ENCODE results near the gene EPHB4. TPM values are rescaled to one million over a fixed set of nuclear protein-coding genes. Genes with fewer than 3 reads are reported as not detected.

EPHB4 gene
- total RNA-seq, 2 donors from 2014 or later = 106 to 117 TPM

DNA sequence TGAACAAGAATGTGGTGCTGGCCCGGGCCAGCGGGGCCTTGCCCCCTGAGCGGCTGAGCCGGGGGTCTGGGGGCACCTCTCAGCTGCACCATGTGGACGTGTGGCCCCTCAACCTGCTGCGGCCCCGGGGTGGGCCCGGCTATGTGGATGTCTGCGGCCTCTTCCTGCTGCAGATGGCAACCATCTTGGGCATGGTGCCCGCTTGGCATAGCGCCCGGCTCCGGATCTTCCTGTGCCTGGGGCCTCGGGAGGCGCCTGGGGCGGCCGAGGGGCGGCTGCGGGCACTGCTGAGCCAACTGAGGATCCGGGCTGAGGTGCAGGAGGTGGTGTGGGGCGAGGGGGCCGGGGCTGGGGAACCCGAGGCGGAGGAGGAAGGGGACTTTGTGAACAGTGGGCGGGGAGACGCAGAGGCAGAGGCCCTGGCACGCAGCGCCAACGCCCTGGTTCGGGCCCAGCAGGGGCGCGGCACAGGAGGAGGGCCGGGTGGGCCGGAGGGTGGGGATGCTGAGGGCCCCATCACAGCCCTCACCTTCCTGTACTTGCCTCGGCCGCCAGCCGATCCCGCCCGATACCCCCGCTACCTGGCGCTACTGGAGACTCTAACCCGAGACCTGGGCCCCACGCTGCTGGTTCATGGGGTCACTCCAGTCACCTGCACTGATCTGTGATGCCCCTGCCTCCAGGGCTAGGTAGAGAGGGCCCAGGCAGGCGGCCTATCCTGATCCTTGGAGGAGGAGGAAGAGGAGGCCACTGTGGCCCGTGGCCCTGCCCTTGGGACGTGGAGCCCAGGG is 38.8 kb upstream of the EPHB4 start:
- H3K4me3 ChIP-seq (ENCODE audit: low read length) = no peak overlapping the region
- peak overlapping the region; percentile 99 for H3K27ac Mint-ChIP-seq

DNA sequence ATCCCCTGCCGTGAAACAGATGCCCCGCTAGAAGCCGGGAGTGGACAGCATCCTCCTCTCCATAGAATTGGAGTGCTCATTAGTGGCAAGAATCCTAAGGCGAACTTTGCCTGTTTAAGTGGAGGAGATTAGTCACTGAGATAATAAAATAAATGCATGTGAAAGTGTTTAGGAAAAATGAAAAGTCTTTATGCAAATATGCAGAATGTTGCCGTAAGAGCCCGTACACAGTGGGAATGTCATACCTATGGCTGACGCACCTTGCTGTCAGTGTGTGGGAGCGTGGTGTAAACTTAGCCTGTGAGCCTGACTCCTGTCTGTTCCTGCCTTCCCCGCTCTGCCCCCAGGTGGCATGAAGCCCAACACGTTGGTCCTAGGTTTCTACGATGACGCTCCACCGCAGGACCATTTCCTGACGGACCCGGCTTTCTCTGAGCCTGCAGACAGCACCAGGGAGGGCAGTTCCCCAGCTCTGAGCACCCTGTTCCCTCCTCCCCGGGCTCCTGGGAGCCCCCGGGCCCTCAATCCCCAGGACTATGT is 38.1 kb upstream of the EPHB4 start:
- H3K27ac Mint-ChIP-seq = no peak overlapping the region
- no peak overlapping the region for H3K4me3 Mint-ChIP-seq
- H3K9me3 Mint-ChIP-seq = no peaks in the 10 kb centered on the region
- H3K9me3 ChIP-seq (ENCODE audit: control insufficient read depth, low read length) = no peaks in the 10 kb centered on the region
- peaks cover 5% of the 10 kb centered on the region for H3K4me1 ChIP-seq (ENCODE audit: control insufficient read depth, insufficient read depth, low read length)
- H3K9ac ChIP-seq (ENCODE audit: extremely low read depth, low read length, poor library complexity, severe bottlenecking) = no peak overlapping the region
- no peaks in the 10 kb centered on the region for H3K27me3 ChIP-seq (ENCODE audit: control insufficient read depth, insufficient read depth, low read length, poor library complexity, severe bottlenecking)
- no peak overlapping the region for H3K4me3 ChIP-seq (ENCODE audit: low read length)
- WGBS, 2 experiments (ENCODE audit: insufficient coverage in 1 of 2, insufficient read length in 1 of 2) = 78 to 85% methylated on average over 7 to 17 of the region's 17 CpGs
- H3K27me3 Mint-ChIP-seq (ENCODE audit: insufficient read depth) = no peaks in the 10 kb centered on the region
- H3K4me1 Mint-ChIP-seq = peaks cover 13% of the 10 kb centered on the region
- TF ChIP-seq, protein P1, sequence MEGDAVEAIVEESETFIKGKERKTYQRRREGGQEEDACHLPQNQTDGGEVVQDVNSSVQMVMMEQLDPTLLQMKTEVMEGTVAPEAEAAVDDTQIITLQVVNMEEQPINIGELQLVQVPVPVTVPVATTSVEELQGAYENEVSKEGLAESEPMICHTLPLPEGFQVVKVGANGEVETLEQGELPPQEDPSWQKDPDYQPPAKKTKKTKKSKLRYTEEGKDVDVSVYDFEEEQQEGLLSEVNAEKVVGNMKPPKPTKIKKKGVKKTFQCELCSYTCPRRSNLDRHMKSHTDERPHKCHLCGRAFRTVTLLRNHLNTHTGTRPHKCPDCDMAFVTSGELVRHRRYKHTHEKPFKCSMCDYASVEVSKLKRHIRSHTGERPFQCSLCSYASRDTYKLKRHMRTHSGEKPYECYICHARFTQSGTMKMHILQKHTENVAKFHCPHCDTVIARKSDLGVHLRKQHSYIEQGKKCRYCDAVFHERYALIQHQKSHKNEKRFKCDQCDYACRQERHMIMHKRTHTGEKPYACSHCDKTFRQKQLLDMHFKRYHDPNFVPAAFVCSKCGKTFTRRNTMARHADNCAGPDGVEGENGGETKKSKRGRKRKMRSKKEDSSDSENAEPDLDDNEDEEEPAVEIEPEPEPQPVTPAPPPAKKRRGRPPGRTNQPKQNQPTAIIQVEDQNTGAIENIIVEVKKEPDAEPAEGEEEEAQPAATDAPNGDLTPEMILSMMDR (conservative IDR thresholded peaks at IDR 0.05) = peak; percentile 55
- peak; percentile 81 for DNase-seq
- peaks cover 44% of the 10 kb centered on the region for H3K36me3 Mint-ChIP-seq (ENCODE audit: low read depth)
- H3K27ac ChIP-seq (ENCODE audit: low read depth, low read length) = no peak overlapping the region
- H3K36me3 ChIP-seq (ENCODE audit: control insufficient read depth, insufficient read depth, low read length) = peaks cover 21% of the 10 kb centered on the region

More for the DNA sequence above, 38.8 kb upstream of the EPHB4 start:
- 96% methylated on average over 13 to 46 of the region's 46 CpGs for WGBS, 2 experiments (ENCODE audit: insufficient coverage in 1 of 2, insufficient read length in 1 of 2)
- Histone ChIP-seq H3K27me3 (ENCODE audit: control insufficient read depth, insufficient read depth, low read length, poor library complexity, severe bottlenecking) (no peaks in the 10 kb centered on the region), H3K9ac (ENCODE audit: extremely low read depth, low read length, poor library complexity, severe bottlenecking) (peak overlapping the region; percentile 100), H3K36me3 (ENCODE audit: control insufficient read depth, insufficient read depth, low read length) (peaks cover 21% of the 10 kb centered on the region), H3K4me1 (ENCODE audit: control insufficient read depth, insufficient read depth, low read length) (peaks cover 5% of the 10 kb centered on the region), H3K27ac (ENCODE audit: low read depth, low read length) (no peak overlapping the region), H3K9me3 (ENCODE audit: control insufficient read depth, low read length) (no peaks in the 10 kb centered on the region)
- peak; percentile 66 for DNase-seq
- Mint-ChIP-seq H3K27me3 (ENCODE audit: insufficient read depth) (no peaks in the 10 kb centered on the region), H3K4me1 (peaks cover 13% of the 10 kb centered on the region), H3K36me3 (ENCODE audit: low read depth) (peaks cover 43% of the 10 kb centered on the region), H3K9me3 (no peaks in the 10 kb centered on the region), H3K4me3 (peak overlapping the region; percentile 88)
- TF ChIP-seq, protein P1 (conservative IDR thresholded peaks at IDR 0.05) = no peak

DNA sequence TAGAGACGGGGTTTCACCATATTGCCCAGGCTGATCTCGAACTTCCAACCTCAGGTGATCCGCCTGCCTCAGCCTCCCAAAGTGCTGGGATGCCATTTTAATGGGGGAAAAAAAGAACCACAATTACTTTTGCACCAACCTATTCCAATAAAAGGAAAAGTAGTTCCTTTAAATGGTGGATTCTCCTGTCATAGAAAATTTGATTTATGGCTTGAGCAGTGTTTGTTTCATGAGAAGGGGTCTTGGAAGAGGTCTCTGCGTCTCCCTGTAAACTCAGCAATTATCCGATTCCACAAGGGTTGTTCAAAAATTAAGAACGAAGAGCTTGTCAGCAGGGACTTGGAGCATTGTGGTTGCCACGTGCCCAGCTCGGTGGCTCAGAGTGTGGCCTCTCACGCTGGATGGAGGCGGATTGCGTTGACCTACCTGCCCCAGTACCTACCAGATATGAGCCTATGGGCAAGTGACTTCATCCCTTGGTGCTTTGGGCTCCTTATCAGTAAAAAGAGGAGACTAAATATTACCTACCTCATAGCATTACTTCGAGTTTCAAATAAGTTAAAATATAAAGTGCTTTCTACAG is 37.0 kb upstream of the EPHB4 start:
- H3K4me3 Mint-ChIP-seq = no peak overlapping the region
- peaks cover 13% of the 10 kb centered on the region for H3K4me1 Mint-ChIP-seq
- H3K36me3 Mint-ChIP-seq (ENCODE audit: low read depth) = peaks cover 48% of the 10 kb centered on the region
- H3K27me3 Mint-ChIP-seq (ENCODE audit: insufficient read depth) = no peaks in the 10 kb centered on the region
- DNase-seq = no peak
- H3K9me3 Mint-ChIP-seq = no peaks in the 10 kb centered on the region
- H3K36me3 ChIP-seq (ENCODE audit: control insufficient read depth, insufficient read depth, low read length) = peaks cover 19% of the 10 kb centered on the region
- H3K9me3 ChIP-seq (ENCODE audit: control insufficient read depth, low read length) = no peaks in the 10 kb centered on the region
- no peak overlapping the region for H3K9ac ChIP-seq (ENCODE audit: extremely low read depth, low read length, poor library complexity, severe bottlenecking)
- no peak overlapping the region for H3K27ac Mint-ChIP-seq
- TF ChIP-seq, protein P1 (conservative IDR thresholded peaks at IDR 0.05) = no peak
- H3K27ac ChIP-seq (ENCODE audit: low read depth, low read length) = no peak overlapping the region
- 91 to 96% methylated on average over 11 to 12 of the region's 12 CpGs for WGBS, 2 experiments (ENCODE audit: insufficient coverage in 1 of 2, insufficient read length in 1 of 2)
- no peak overlapping the region for H3K4me3 ChIP-seq (ENCODE audit: low read length)
- peaks cover 5% of the 10 kb centered on the region for H3K4me1 ChIP-seq (ENCODE audit: control insufficient read depth, insufficient read depth, low read length)
- no peaks in the 10 kb centered on the region for H3K27me3 ChIP-seq (ENCODE audit: control insufficient read depth, insufficient read depth, low read length, poor library complexity, severe bottlenecking)
